MM.1S (cell line): ENCODE data around the gene PCIF1.

Experiments used
- DNase-seq: peaks from one replicate; pipeline ENCODE4 v3.0.0-alpha.2; 2015
- H2AFZ ChIP-seq: fragments of 300-600 bp; sonication (generic); 2 replicates; pipeline ENCODE4 v1.6.0; 2016; ENCODE audit warnings: antibody characterized with exemption, low read length
- H3F3A ChIP-seq: fragments of 300-600 bp; sonication (generic); 2 replicates; pipeline ENCODE4 v1.6.1; 2016; ENCODE audit warnings: mild to moderate bottlenecking, antibody characterized with exemption, low read length, moderate library complexity, mixed read lengths; ENCODE audit not compliant: insufficient read depth
- H3K27ac ChIP-seq: fragments of 300-600 bp; sonication (generic); 2 replicates; pipeline ENCODE4 v1.5.1; 2016; ENCODE audit warnings: mild to moderate bottlenecking, low read length
- H3K27me3 ChIP-seq: fragments of 300-600 bp; sonication (generic); replicated peaks from 2 replicates; pipeline ENCODE4 v1.6.0; 2016; ENCODE audit warnings: low read length; ENCODE audit not compliant: insufficient read depth
- H3K36me3 ChIP-seq: fragments of 300-600 bp; sonication (generic); replicated peaks from 2 replicates; pipeline ENCODE4 v1.6.1; 2016; ENCODE audit warnings: mild to moderate bottlenecking, low read length, mixed read lengths; ENCODE audit not compliant: insufficient read depth
- H3K4me1 ChIP-seq: fragments of 300-600 bp; sonication (generic); 2 replicates; pipeline ENCODE4 v1.6.1; 2016; ENCODE audit warnings: low read length, mixed read lengths
- H3K4me2 ChIP-seq: fragments of 300-600 bp; sonication (generic); 2 replicates; pipeline ENCODE4 v1.6.0; 2016; ENCODE audit warnings: low read depth, low read length
- H3K4me3 ChIP-seq: fragments of 300-600 bp; sonication (generic); 2 replicates; pipeline ENCODE4 v1.5.1; 2016; ENCODE audit warnings: low read length, mixed read lengths
- H3K79me2 ChIP-seq: fragments of 300-600 bp; sonication (generic); 2 replicates; pipeline ENCODE4 v1.6.1; 2016; ENCODE audit warnings: mixed run types, low read length, mixed read lengths
- H3K9ac ChIP-seq: fragments of 300-600 bp; sonication (generic); 2 replicates; pipeline ENCODE4 v1.6.1; 2016; ENCODE audit warnings: low read length, mixed read lengths
- H3K9me2 ChIP-seq: fragments of 300-600 bp; sonication (generic); replicated peaks from 2 replicates; pipeline ENCODE4 v1.6.1; 2016; ENCODE audit warnings: mild to moderate bottlenecking, low read length, mixed read lengths; ENCODE audit not compliant: insufficient read depth
- H3K9me3 ChIP-seq: fragments of 300-600 bp; sonication (generic); replicated peaks from 2 replicates; pipeline ENCODE4 v1.6.1; 2016; ENCODE audit warnings: mild to moderate bottlenecking, low read length, mixed read lengths; ENCODE audit not compliant: insufficient read depth
- H4K20me1 ChIP-seq: fragments of 300-600 bp; sonication (generic); 2 replicates; pipeline ENCODE4 v1.6.1; 2016; ENCODE audit warnings: mild to moderate bottlenecking, low read length, moderate library complexity, mixed read lengths; ENCODE audit not compliant: insufficient read depth
- EZH2 ChIP-seq: fragments of 300-600 bp; sonication (generic); optimal IDR thresholded peaks from 2 replicates; pipeline ENCODE3; 2017; ENCODE audit warnings: low read depth, mild to moderate bottlenecking, antibody characterized with exemption, low read length, mixed read lengths
- EZH2phosphoT487 ChIP-seq: fragments of 300-600 bp; sonication (generic); IDR thresholded peaks from 2 replicates; pipeline ENCODE4 v1.6.1; 2018; ENCODE audit warnings: antibody characterized with exemption, low read length
- TF ChIP-seq, protein P1 (sequence below): fragments of 300-600 bp; sonication (generic); IDR thresholded peaks from 2 replicates; pipeline ENCODE4 v1.5.1; 2016; ENCODE audit warnings: antibody characterized with exemption, low read length, mixed read lengths

The PCIF1 gene

DNA sequence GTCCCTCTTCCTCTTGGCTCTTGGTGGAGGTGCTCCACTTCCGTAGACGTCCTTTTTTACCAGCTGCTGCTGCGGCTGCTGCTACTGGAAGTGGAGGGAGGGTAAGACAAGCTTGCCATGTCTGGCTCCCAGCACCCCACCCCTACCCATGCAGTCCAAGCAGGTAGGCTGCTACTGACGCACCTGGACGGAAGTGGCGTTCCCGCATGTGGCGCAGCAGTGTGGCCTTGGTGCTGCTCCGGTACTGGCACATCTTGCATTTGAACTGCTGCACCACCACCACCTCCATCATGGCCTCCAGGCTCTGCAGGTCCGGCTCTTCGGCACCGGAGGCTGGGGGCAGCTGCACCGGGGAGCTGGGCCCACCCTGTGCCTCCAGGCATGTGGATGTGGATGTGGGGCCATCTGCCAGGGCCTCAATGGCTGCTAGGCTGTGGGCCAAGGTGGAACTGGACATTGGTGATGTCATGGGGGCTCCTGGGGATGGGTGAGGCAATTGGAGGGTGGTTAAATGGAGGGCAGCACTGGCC, 33.1 kb downstream of the PCIF1 start:
- Histone ChIP-seq H3K79me2 (peaks cover 38% of the 10 kb centered on the region), H3K9me2 (no peaks in the 10 kb centered on the region), H3K9me3 (no peaks in the 10 kb centered on the region), H3K36me3 (peaks cover 3% of the 10 kb centered on the region), H4K20me1 (no peaks in the 10 kb centered on the region), H3K4me2 (no peak overlapping the region), H3K27me3 (no peaks in the 10 kb centered on the region), H3K4me3 (no peak overlapping the region), H3K9ac (no peak overlapping the region), H3K4me1 (peaks cover 14% of the 10 kb centered on the region), H2AFZ (no peak overlapping the region), H3F3A (peaks cover 9% of the 10 kb centered on the region; the same call in 1 of the 2 replicates), H3K27ac (no peak overlapping the region)
- TF ChIP-seq EZH2, result no peak
- TF ChIP-seq, protein P1, sequence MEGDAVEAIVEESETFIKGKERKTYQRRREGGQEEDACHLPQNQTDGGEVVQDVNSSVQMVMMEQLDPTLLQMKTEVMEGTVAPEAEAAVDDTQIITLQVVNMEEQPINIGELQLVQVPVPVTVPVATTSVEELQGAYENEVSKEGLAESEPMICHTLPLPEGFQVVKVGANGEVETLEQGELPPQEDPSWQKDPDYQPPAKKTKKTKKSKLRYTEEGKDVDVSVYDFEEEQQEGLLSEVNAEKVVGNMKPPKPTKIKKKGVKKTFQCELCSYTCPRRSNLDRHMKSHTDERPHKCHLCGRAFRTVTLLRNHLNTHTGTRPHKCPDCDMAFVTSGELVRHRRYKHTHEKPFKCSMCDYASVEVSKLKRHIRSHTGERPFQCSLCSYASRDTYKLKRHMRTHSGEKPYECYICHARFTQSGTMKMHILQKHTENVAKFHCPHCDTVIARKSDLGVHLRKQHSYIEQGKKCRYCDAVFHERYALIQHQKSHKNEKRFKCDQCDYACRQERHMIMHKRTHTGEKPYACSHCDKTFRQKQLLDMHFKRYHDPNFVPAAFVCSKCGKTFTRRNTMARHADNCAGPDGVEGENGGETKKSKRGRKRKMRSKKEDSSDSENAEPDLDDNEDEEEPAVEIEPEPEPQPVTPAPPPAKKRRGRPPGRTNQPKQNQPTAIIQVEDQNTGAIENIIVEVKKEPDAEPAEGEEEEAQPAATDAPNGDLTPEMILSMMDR, result no peak
- no peak for TF ChIP-seq EZH2phosphoT487
- no peak for DNase-seq

DNA sequence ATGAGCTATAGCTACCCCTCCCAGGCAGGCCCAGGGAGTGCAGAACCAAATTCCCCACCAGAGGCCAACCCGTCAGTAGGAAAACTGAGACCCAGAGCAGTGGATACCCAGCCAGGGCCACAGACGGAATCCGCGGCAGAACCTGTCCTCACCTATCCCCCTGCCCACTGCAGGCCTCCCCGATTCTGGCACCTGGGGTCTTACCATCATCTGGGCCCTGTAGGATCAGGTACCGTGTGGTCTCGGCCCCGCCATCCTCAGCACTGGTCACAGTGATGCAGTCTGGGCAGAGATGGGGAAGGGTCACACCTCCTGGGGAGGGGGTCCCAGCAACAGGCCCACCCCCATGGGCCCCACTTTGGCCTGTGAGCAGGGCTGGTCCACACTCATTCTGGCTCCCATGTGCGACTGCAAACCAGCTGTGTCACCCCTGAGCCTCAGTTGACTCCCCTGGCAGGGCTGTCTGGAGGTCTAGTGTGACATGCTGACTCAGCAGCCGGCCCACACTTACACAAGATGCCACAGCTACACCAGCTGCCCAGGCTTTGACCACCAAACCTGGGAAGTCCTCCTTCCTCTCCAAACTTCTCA, 33.7 kb downstream of the PCIF1 start:
- H3K4me3 ChIP-seq, result no peak overlapping the region
- no peaks in the 10 kb centered on the region for H3K27me3 ChIP-seq
- no peak overlapping the region for H3K9ac ChIP-seq
- no peak overlapping the region for H3K27ac ChIP-seq
- H3K4me2 ChIP-seq, result no peak overlapping the region
- H4K20me1 ChIP-seq, result no peaks in the 10 kb centered on the region
- no peaks in the 10 kb centered on the region for H3K9me2 ChIP-seq
- no peak overlapping the region for H2AFZ ChIP-seq
- H3K36me3 ChIP-seq, result peaks cover 3% of the 10 kb centered on the region
- H3K4me1 ChIP-seq, result peaks cover 17% of the 10 kb centered on the region
- H3K9me3 ChIP-seq, result no peaks in the 10 kb centered on the region
- peaks cover 9% of the 10 kb centered on the region; the same call in 1 of the 2 replicates for H3F3A ChIP-seq
- no peak for DNase-seq
- TF ChIP-seq EZH2, result no peak
- TF ChIP-seq, protein P1, result no peak
- no peak for TF ChIP-seq EZH2phosphoT487
- peaks cover 38% of the 10 kb centered on the region for H3K79me2 ChIP-seq

DNA sequence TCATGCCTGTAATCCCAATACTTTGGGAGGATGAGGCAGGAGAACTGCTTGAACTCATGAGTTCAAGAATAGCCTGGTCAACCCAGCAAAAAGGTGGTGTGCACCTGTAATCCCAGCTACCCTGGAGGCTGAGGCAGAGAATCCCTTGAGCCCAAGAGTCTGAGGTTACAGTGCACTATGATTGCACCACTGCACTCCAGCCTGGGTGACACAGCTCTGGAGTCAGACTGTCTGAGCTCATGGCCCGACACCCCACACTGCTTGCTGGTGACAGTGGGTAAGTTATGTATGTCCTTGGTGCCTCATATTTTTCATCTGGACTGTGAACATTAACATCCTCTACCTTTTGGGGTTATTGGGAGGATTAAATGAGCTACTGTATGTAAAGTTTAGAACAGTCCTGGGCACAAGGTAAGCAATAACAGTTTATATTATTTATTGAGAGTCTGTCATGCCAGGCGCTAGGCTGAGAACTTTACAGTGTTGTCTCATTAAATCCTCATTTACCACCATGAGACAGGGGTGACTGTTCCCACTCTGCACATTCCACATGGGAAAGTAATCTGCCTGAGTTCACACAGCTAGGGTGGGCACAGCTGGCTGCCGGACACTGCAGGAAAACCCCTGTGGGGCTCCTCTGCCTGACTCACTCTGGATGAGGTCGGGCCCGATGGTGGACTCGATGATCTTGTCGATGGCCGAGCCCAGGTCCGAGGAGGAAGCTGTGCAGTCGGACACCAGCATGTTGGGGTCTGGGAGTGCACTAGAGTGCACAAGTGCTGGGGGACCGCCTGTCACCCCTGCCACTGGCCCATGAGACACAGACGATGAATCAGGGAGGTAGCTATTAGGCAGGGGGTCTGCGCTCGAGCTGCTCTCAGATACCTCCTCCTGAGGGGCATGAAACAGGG, 34.6 kb downstream of the PCIF1 start:
- Histone ChIP-seq H3K9me3 (no peaks in the 10 kb centered on the region), H3F3A (peaks cover 9% of the 10 kb centered on the region; the same call in 1 of the 2 replicates), H3K9me2 (no peaks in the 10 kb centered on the region), H3K36me3 (peaks cover 3% of the 10 kb centered on the region), H3K27me3 (no peaks in the 10 kb centered on the region), H4K20me1 (no peaks in the 10 kb centered on the region), H2AFZ (no peak overlapping the region), H3K9ac (no peak overlapping the region), H3K79me2 (peaks cover 38% of the 10 kb centered on the region), H3K27ac (no peak overlapping the region), H3K4me2 (peak overlapping the region; percentile 58; the same call in 1 of the 2 replicates), H3K4me1 (peaks cover 17% of the 10 kb centered on the region), H3K4me3 (no peak overlapping the region)
- no peak for TF ChIP-seq EZH2
- DNase-seq, result no peak
